HEK293 (cell line): ENCODE measurements around the gene HIPK4.
A peak's percentile ranks its signal among the peaks of the same experiment; 100 is the strongest.

Experiments
- CTCF ChIA-PET: fragments of 350-600 bp; formaldehyde crosslinking; extraction: SDS; loops from one replicate; lab custom pipeline; 2021; ENCODE audit warnings: antibody characterized with exemption; lab: Yijun Ruan, JAX
- POLR2A ChIA-PET: fragments of 300-600 bp; formaldehyde crosslinking; extraction: SDS; loops from one replicate; lab custom pipeline; 2020; ENCODE audit warnings: antibody characterized with exemption, inconsistent platforms; lab: Yijun Ruan, JAX
- H3K27ac ChIP-seq: fragments of 200-500 bp; sonication (Bioruptor generic); 2 replicates; pipeline ENCODE4 v1.5.1; 2014; ENCODE audit warnings: low read depth, low read length, control low read depth, inconsistent platforms; ENCODE audit errors: extremely low read depth
- H3K36me3 ChIP-seq, 2 experiments: fragments of 200-500 bp in 1 of 2; sonication (Bioruptor generic) in 1 of 2; 1 replicate in 1 of 2; 2 replicates in 1 of 2; pipeline ENCODE4 v1.5.1; 2014 to 2017; ENCODE audit warnings: inconsistent platforms in 2 of 2, low read length in 2 of 2; ENCODE audit not compliant: control insufficient read depth in 2 of 2, insufficient read depth in 1 of 2
- H3K4me1 ChIP-seq: fragments of 200-500 bp; sonication (Bioruptor generic); 2 replicates; pipeline ENCODE4 v1.5.1; 2014; ENCODE audit warnings: mild to moderate bottlenecking, low read length, inconsistent platforms; ENCODE audit not compliant: control insufficient read depth, insufficient read depth
- H3K4me3 ChIP-seq: 2 replicates; pipeline ENCODE4 v1.5.1; 2011; ENCODE audit warnings: low read depth, mild to moderate bottlenecking, control low read depth, low read length, moderate library complexity
- H3K9me3 ChIP-seq: fragments of 200-500 bp; sonication (Bioruptor generic); 2 replicates; pipeline ENCODE4 v1.5.1; 2014; ENCODE audit warnings: low read depth, low read length, inconsistent platforms; ENCODE audit not compliant: control insufficient read depth, insufficient read depth
- BCL11A ChIP-seq: fragments of 450-650 bp; formaldehyde crosslinking; IDR thresholded peaks from 2 replicates; pipeline ENCODE4 v1.5.1; 2016; ENCODE audit warnings: low read depth, missing biosample characterization, missing genetic modification characterization
- GLIS2 ChIP-seq: fragments of 450-650 bp; formaldehyde crosslinking; IDR thresholded peaks from 2 replicates; pipeline ENCODE4 v1.5.1; 2016; ENCODE audit warnings: missing biosample characterization, missing genetic modification characterization
- HOXC10 ChIP-seq: sonication (generic); formaldehyde crosslinking; IDR thresholded peaks from 2 replicates; pipeline ENCODE4 v1.8.1; 2023; ENCODE audit warnings: mild to moderate bottlenecking, missing genetic modification reagents
- SCRT1 ChIP-seq: fragments of 450-650 bp; formaldehyde crosslinking; IDR thresholded peaks from 2 replicates; pipeline ENCODE4 v1.5.1; 2016; ENCODE audit warnings: missing biosample characterization, missing genetic modification characterization, borderline replicate concordance
- SCRT2 ChIP-seq: fragments of 450-650 bp; formaldehyde crosslinking; IDR thresholded peaks from 2 replicates; pipeline ENCODE4 v1.5.1; 2016; ENCODE audit warnings: missing biosample characterization, missing genetic modification characterization
- ZBTB48 ChIP-seq: fragments of 450-650 bp; formaldehyde crosslinking; IDR thresholded peaks from 2 replicates; pipeline ENCODE4 v1.5.1; 2016; ENCODE audit warnings: missing biosample characterization, missing genetic modification characterization
- ZFHX2 ChIP-seq: fragments of 450-650 bp; formaldehyde crosslinking; conservative IDR thresholded peaks from 2 replicates; pipeline ENCODE4 v1.5.1; 2016; ENCODE audit warnings: missing biosample characterization, missing genetic modification characterization
- ZNF138 ChIP-seq: fragments of 450-650 bp; formaldehyde crosslinking; IDR thresholded peaks from 2 replicates; pipeline ENCODE4 v1.5.1; 2016; ENCODE audit warnings: missing biosample characterization, missing genetic modification characterization, borderline replicate concordance
- ZNF157 ChIP-seq: fragments of 450-650 bp; formaldehyde crosslinking; IDR thresholded peaks from 2 replicates; pipeline ENCODE4 v1.5.1; 2016; ENCODE audit warnings: missing biosample characterization, missing genetic modification characterization
- ZNF24 ChIP-seq: fragments of 450-650 bp; formaldehyde crosslinking; IDR thresholded peaks from 2 replicates; pipeline ENCODE4 v1.5.1; 2016; ENCODE audit warnings: missing biosample characterization, missing genetic modification characterization
- ZNF274 ChIP-seq, 2 experiments: fragments of 200-500 bp in 1 of 2; fragments of 450-650 bp in 1 of 2; sonication (Bioruptor generic) in 1 of 2; formaldehyde crosslinking in 1 of 2; IDR thresholded peaks; 2 replicates each; pipeline versions ENCODE4 v1.5.1 to v1.6.1; 2014 to 2016; ENCODE audit warnings: borderline replicate concordance in 1 of 2, inconsistent platforms in 1 of 2, low read length in 1 of 2, missing biosample characterization in 1 of 2, missing genetic modification characterization in 1 of 2
- ZNF302 ChIP-seq: fragments of 450-650 bp; formaldehyde crosslinking; IDR thresholded peaks from 2 replicates; pipeline ENCODE4 v1.5.1; 2016; ENCODE audit warnings: missing biosample characterization, missing genetic modification characterization, low read depth
- ZNF596 ChIP-seq: fragments of 450-650 bp; IDR thresholded peaks from 2 replicates; pipeline ENCODE4 v1.5.0; 2018; ENCODE audit warnings: missing biosample characterization, mild to moderate bottlenecking, missing genetic modification characterization, moderate library complexity
- ZNF621 ChIP-seq: fragments of 450-650 bp; formaldehyde crosslinking; IDR thresholded peaks from 2 replicates; pipeline ENCODE4 v1.5.1; 2017; ENCODE audit warnings: missing biosample characterization, missing genetic modification characterization
- TF ChIP-seq, protein P1 (sequence below): sonication (generic); formaldehyde crosslinking; IDR thresholded peaks from 2 replicates; pipeline ENCODE4 v1.8.1; 2022; ENCODE audit warnings: mild to moderate bottlenecking, moderate library complexity, missing genetic modification reagents
- TF ChIP-seq, protein P2 (sequence below): fragments of 450-650 bp; formaldehyde crosslinking; IDR thresholded peaks from 2 replicates; pipeline ENCODE4 v1.5.1; 2016; ENCODE audit warnings: missing biosample characterization, missing genetic modification characterization

The HIPK4 gene

DNA sequence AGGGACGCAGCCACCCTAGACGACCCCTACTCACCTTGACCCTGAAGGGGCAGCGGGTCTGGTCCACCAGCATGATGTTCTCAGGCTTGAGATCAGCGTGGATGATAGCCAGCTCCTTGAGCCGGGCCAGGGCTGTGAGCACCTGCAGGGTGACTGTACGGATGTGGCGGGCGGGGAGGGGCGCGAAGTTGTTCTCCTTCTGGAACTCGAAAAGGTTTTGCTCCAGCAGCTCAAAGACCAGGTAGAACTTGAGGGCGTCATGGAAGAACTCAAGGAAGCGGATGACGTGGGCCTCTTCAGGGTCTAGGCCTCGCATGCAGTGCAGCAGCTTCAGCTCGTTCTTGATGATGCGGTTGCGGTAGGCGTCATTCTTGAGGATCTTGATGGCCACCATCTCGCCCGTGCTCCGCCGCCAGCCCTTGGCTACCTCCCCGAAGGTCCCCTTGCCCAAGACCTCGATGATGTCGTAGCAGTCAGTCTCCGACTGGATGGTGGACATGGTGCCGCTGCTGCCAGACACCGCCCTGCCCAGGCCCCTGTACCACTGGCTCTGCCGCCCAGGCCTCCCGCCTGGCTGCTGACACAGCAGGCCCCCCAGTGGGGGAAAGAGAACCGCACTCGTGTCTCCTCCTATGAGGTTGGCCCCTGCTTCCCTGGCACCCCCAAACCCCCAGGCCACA is 437 bp downstream of the HIPK4 start:
- TF ChIP-seq ZNF157 (no peak), GLIS2 (tag by site-specific recombination) (peak; percentile 9; the same call in 1 of the 2 replicates)
- H3K4me1 ChIP-seq: no peaks in the 10 kb centered on the region
- no peak overlapping the region for H3K27ac ChIP-seq
- CTCF ChIA-PET: interaction anchor here (0.6 to 0.9 kb wide), 4 partner anchors 16 to 552 kb away, joined by 3 to 4 read pairs (median 3); no protein-coding TSS in a partner anchor
- H3K4me3 ChIP-seq: no peak overlapping the region
- no peaks in the 10 kb centered on the region for H3K9me3 ChIP-seq
- POLR2A ChIA-PET: interaction anchor here (0.8 kb wide), 1 partner anchor 24 kb away, joined by 5 read pairs; no protein-coding TSS in a partner anchor
- H3K36me3 ChIP-seq: no peaks in the 10 kb centered on the region; a peak in 1 of 3 replicates

DNA sequence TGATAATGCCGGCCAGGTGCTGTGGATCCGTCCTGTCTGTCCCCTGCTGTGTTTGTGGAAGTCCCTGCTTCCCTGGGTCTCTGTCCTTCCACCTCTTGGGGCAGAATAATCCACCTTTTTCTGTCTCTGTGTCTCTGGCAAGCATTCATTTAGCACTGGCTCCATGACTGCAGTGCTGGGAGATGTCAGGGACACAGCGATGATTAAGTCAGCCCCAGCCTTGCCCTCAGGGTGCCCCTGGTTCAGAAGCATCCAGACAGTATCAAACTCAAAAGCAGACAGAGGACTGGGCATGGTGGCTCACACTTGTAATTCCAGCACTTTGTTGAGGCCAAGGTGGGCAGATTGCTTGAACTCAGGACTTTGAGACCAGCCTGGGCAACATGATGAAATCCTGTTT is 1.5 kb downstream of the HIPK4 start:
- H3K36me3 ChIP-seq: no peaks in the 10 kb centered on the region; a peak in 1 of 3 replicates
- H3K4me1 ChIP-seq: no peaks in the 10 kb centered on the region
- POLR2A ChIA-PET: no interaction called here
- TF ChIP-seq ZFHX2 (tag by site-specific recombination) (no peak), BCL11A (tag by site-specific recombination) (no peak), ZNF302 (no peak), ZBTB48 (tag by site-specific recombination) (no peak), ZNF274 (IDR thresholded peaks at IDR 0.05; ENCODE audit: low read length) (no peak), ZNF274 (tag by site-specific recombination; IDR thresholded peaks at IDR 0.05; ENCODE audit: borderline replicate concordance) (no peak)
- TF ChIP-seq, protein P1, sequence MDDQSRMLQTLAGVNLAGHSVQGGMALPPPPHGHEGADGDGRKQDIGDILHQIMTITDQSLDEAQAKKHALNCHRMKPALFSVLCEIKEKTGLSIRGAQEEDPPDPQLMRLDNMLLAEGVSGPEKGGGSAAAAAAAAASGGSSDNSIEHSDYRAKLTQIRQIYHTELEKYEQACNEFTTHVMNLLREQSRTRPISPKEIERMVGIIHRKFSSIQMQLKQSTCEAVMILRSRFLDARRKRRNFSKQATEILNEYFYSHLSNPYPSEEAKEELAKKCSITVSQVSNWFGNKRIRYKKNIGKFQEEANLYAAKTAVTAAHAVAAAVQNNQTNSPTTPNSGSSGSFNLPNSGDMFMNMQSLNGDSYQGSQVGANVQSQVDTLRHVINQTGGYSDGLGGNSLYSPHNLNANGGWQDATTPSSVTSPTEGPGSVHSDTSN (CRISPR knock-in tag): no peak
- TF ChIP-seq, protein P2, sequence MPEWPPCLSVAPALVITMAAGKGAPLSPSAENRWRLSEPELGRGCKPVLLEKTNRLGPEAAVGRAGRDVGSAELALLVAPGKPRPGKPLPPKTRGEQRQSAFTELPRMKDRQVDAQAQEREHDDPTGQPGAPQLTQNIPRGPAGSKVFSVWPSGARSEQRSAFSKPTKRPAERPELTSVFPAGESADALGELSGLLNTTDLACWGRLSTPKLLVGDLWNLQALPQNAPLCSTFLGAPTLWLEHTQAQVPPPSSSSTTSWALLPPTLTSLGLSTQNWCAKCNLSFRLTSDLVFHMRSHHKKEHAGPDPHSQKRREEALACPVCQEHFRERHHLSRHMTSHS (tag by site-specific recombination): no peak
- TF ChIP-seq, all 188 proteins: peak for 0
- Histone ChIP-seq H3K27ac (no peak overlapping the region), H3K9me3 (no peaks in the 10 kb centered on the region), H3K4me3 (no peak overlapping the region)
- CTCF ChIA-PET: no interaction called here

DNA sequence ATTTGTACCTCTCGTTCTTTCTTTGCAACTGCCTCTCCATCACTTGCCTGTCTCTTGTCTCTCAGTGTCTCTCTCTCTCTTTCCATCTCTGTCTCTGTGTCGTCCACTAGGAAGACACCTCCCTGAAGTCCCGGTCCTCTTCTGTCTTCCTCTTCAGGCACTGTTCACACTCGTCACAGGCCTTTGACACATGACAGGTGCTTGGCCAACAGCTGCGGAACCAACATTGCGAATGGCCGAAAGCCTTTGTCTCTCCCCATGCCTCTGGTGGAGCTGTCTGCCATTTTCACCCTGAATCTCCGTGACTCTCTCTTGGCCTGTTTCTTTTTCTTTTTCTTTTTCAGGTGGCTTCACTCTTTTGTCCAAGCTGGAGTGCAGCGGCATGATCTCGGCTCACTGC is 2.8 kb downstream of the HIPK4 start:
- CTCF ChIA-PET: interaction anchor here (1.1 kb wide), 1 partner anchor 12 kb away, joined by 6 read pairs; no protein-coding TSS in a partner anchor
- Histone ChIP-seq H3K9me3 (no peaks in the 10 kb centered on the region), H3K4me3 (no peak overlapping the region), H3K4me1 (no peaks in the 10 kb centered on the region), H3K27ac (no peak overlapping the region), H3K36me3 (peaks cover 0 to under 1% of the 10 kb centered on the region in 2 experiments; a peak in 1 of 3 replicates)
- POLR2A ChIA-PET: interaction anchor here (0.7 kb wide), 1 partner anchor 28 kb away, joined by 4 read pairs; no protein-coding TSS in a partner anchor
- TF ChIP-seq ZNF621 (tag by site-specific recombination) (no peak), ZNF138 (tag by site-specific recombination) (no peak), ZNF596 (tag by site-specific recombination) (0 out of 2 replicates have a peak, but pooled peaks have one; percentile 11)

DNA sequence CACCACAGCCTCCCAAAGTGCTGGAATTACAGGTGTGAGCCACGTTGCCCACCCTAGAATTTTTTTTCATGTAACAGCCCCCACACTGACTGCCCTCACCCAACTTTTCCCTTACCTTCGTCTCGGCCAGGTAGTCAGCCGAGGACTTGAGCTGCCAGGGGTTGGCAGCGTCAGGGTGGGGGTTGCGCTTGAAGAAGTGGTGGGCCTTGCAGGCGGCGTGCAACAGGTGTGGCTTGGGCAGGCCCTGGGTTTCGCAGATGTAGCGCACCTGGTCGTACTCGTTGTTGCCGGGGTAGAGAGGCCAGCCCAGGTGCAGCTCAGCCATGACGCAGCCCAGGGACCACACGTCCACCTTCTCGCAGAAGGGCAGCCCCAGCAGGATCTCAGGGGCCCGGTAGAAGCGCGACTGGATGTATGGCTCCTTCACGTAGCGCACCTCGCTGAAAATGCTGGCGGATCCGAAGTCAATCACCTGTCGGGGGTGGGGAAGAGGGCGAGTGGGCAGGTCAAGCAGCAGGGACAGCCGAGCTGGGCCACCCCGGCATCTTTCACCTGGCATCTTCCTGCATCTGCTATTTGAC is 6.2 kb downstream of the HIPK4 start:
- H3K4me1 ChIP-seq: no peaks in the 10 kb centered on the region
- no peak for TF ChIP-seq HOXC10
- peak; percentile 97 for TF ChIP-seq SCRT2 (tag by site-specific recombination)
- TF ChIP-seq SCRT1: peak; percentile 85
- TF ChIP-seq ZNF24 (tag by site-specific recombination): no peak
- TF ChIP-seq, all 188 proteins: peak for 2
- Histone ChIP-seq H3K9me3 (no peaks in the 10 kb centered on the region), H3K36me3 (peaks cover 3 to 14% of the 10 kb centered on the region in 2 experiments; a peak in 2 of 3 replicates), H3K4me3 (no peak overlapping the region), H3K27ac (no peak overlapping the region)
- ChIA-PET POLR2A (interaction anchor here (0.7 to 2.6 kb wide), 3 partner anchors 18 to 43 kb away, joined by 3 to 10 read pairs (median 3); partner anchors contain the start of genes C19orf47 and PLD3), CTCF (interaction anchor here (1.1 to 3.3 kb wide), 2 partner anchors 37 to 79 kb away, joined by 3 to 14 read pairs; no protein-coding TSS in a partner anchor)
